Neural cell (in vitro differentiated cells): ENCODE measurements around the gene RNU11. TPM values are rescaled to one million over a fixed set of nuclear protein-coding genes. Genes with fewer than 3 reads are reported as not detected.

Source experiments
- H2AFZ ChIP-seq: fragments of 200-600, 300-800 bp; sonication (generic), shearing (Covaris generic); 2 replicates; pipeline ENCODE4 v1.6.0; 2014; ENCODE audit warnings: low read depth, mild to moderate bottlenecking, antibody characterized with exemption, low read length, moderate library complexity
- H3F3A ChIP-seq: fragments of 200-600 bp; shearing (Covaris generic); 2 replicates; pipeline ENCODE4 v1.6.1; 2016; ENCODE audit warnings: mild to moderate bottlenecking, moderate library complexity, mixed read lengths, antibody characterized with exemption, low read length; ENCODE audit not compliant: insufficient read depth, poor library complexity, severe bottlenecking
- H3K27ac ChIP-seq: fragments of 200-600, 300-800 bp; sonication (generic), shearing (Covaris generic); 2 replicates; pipeline ENCODE4 v1.5.1; 2014; ENCODE audit warnings: mild to moderate bottlenecking, low read length, moderate library complexity
- H3K27me3 ChIP-seq: fragments of 300-800, 200-600 bp; sonication (generic), shearing (Covaris generic); 2 replicates; pipeline ENCODE4 v1.6.0; 2014; ENCODE audit warnings: mild to moderate bottlenecking, low read depth, low read length, moderate library complexity; ENCODE audit not compliant: insufficient read depth
- H3K36me3 ChIP-seq: fragments of 300-800, 200-600 bp; sonication (generic), shearing (Covaris generic); 2 replicates; pipeline ENCODE4 v1.5.1; 2014; ENCODE audit warnings: mild to moderate bottlenecking, antibody characterized with exemption, low read length, moderate library complexity; ENCODE audit not compliant: insufficient read depth
- H3K4me2 ChIP-seq: fragments of 300-800, 200-600 bp; sonication (generic), shearing (Covaris generic); 2 replicates; pipeline ENCODE4 v1.6.0; 2014; ENCODE audit warnings: mild to moderate bottlenecking, low read length
- H3K4me3 ChIP-seq: fragments of 300-800, 200-600 bp; sonication (generic), shearing (Covaris generic); 2 replicates; pipeline ENCODE4 v1.5.1; 2014; ENCODE audit warnings: mild to moderate bottlenecking, low read length, moderate library complexity
- H3K79me2 ChIP-seq: fragments of 200-600 bp; shearing (Covaris generic); replicated peaks from 2 replicates; pipeline ENCODE4 v1.6.0; 2014; ENCODE audit warnings: mild to moderate bottlenecking, low read length, moderate library complexity; ENCODE audit not compliant: insufficient read depth
- H3K9ac ChIP-seq: fragments of 300-800, 200-600 bp; sonication (generic), shearing (Covaris generic); 2 replicates; pipeline ENCODE4 v1.6.1; 2016; ENCODE audit warnings: mild to moderate bottlenecking, low read length, mixed read lengths
- H3K9me2 ChIP-seq: fragments of 200-600 bp; shearing (Covaris generic); 2 replicates; pipeline ENCODE4 v1.6.1; 2016; ENCODE audit warnings: mild to moderate bottlenecking, low read length, mixed read lengths; ENCODE audit not compliant: insufficient read depth
- H3K9me3 ChIP-seq: fragments of 200-600, 300-800 bp; sonication (generic), shearing (Covaris generic); 2 replicates; pipeline ENCODE4 v1.6.1; 2016; ENCODE audit warnings: mild to moderate bottlenecking, mixed run types, low read length, moderate library complexity, mixed read lengths
- H4K20me1 ChIP-seq: fragments of 200-600 bp; shearing (Covaris generic); 2 replicates; pipeline ENCODE4 v1.6.1; 2016; ENCODE audit warnings: mild to moderate bottlenecking, mixed run types; ENCODE audit not compliant: insufficient read depth
- EP300 ChIP-seq: fragments of 450-650 bp; conservative IDR thresholded peaks from 2 replicates; pipeline ENCODE4 v1.6.1; 2014; ENCODE audit warnings: antibody characterized with exemption, mild to moderate bottlenecking, moderate library complexity; ENCODE audit not compliant: poor library complexity, severe bottlenecking
- EZH2 ChIP-seq: fragments of 200-600, 300-800 bp; shearing (Covaris generic), sonication (generic); IDR thresholded peaks from 2 replicates; pipeline ENCODE4 v1.6.1; 2014; ENCODE audit warnings: antibody characterized with exemption, low read length, borderline replicate concordance, mild to moderate bottlenecking; ENCODE audit not compliant: insufficient read depth, poor library complexity, severe bottlenecking
- MXI1 ChIP-seq: fragments of 450-650 bp; conservative IDR thresholded peaks from 2 replicates; pipeline ENCODE4 v1.6.1; 2014; ENCODE audit warnings: antibody characterized with exemption, mild to moderate bottlenecking; ENCODE audit not compliant: poor library complexity, severe bottlenecking
- POLR2AphosphoS5 ChIP-seq: IDR thresholded peaks from 2 replicates; pipeline ENCODE4 v1.6.1; 2012
- RAD21 ChIP-seq: fragments of 450-650 bp; conservative IDR thresholded peaks from 2 replicates; pipeline ENCODE4 v1.6.1; 2014; ENCODE audit warnings: antibody characterized with exemption, mild to moderate bottlenecking, moderate library complexity
- SMC3 ChIP-seq: fragments of 450-650 bp; conservative IDR thresholded peaks from 2 replicates; pipeline ENCODE4 v1.6.1; 2014; ENCODE audit warnings: antibody characterized with exemption, mild to moderate bottlenecking, moderate library complexity; ENCODE audit not compliant: poor library complexity
- TAF1 ChIP-seq: IDR thresholded peaks from 2 replicates; pipeline ENCODE4 v1.6.1; 2012; ENCODE audit warnings: low read depth
- polyA plus RNA-seq: library from polyadenylated mRNA; depleted of rRNA; stranded (reverse); fragments of >200 nt; gene quantifications from 2 replicates; pipeline ENCODE4 v1.2.3, GENCODE V29; 2014
- TF ChIP-seq, protein P1 (sequence below): IDR thresholded peaks from 2 replicates; pipeline ENCODE4 v1.6.1; 2012; ENCODE audit warnings: borderline replicate concordance
- TF ChIP-seq, protein P2 (sequence below): fragments of 450-650 bp; IDR thresholded peaks from 2 replicates; pipeline ENCODE4 v1.5.1; 2014; ENCODE audit warnings: antibody characterized with exemption, mild to moderate bottlenecking, moderate library complexity; ENCODE audit not compliant: poor library complexity, severe bottlenecking

The RNU11 gene
- polyA plus RNA-seq, 1 donor from 2014 or later, result not detected

- peak overlapping the region; percentile 84 for H3K9ac ChIP-seq
- no peaks in the 10 kb centered on the region for H3K27me3 ChIP-seq
- H3K27ac ChIP-seq, result peak overlapping the region; percentile 93
- no peaks in the 10 kb centered on the region for H3K9me2 ChIP-seq
- H3K9me3 ChIP-seq, result no peaks in the 10 kb centered on the region
- peak overlapping the region; percentile 81 for H3K4me2 ChIP-seq
- peak overlapping the region; percentile 92 for H2AFZ ChIP-seq
- H3K36me3 ChIP-seq, result no peaks in the 10 kb centered on the region
- H4K20me1 ChIP-seq, result no peaks in the 10 kb centered on the region
- H3K4me3 ChIP-seq, result peak overlapping the region; percentile 79
- TF ChIP-seq TAF1 (no peak), SMC3 (no peak), EZH2 (no peak), RAD21 (no peak), POLR2AphosphoS5 (no peak), EP300 (no peak), MXI1 (no peak)
- TF ChIP-seq, protein P1, sequence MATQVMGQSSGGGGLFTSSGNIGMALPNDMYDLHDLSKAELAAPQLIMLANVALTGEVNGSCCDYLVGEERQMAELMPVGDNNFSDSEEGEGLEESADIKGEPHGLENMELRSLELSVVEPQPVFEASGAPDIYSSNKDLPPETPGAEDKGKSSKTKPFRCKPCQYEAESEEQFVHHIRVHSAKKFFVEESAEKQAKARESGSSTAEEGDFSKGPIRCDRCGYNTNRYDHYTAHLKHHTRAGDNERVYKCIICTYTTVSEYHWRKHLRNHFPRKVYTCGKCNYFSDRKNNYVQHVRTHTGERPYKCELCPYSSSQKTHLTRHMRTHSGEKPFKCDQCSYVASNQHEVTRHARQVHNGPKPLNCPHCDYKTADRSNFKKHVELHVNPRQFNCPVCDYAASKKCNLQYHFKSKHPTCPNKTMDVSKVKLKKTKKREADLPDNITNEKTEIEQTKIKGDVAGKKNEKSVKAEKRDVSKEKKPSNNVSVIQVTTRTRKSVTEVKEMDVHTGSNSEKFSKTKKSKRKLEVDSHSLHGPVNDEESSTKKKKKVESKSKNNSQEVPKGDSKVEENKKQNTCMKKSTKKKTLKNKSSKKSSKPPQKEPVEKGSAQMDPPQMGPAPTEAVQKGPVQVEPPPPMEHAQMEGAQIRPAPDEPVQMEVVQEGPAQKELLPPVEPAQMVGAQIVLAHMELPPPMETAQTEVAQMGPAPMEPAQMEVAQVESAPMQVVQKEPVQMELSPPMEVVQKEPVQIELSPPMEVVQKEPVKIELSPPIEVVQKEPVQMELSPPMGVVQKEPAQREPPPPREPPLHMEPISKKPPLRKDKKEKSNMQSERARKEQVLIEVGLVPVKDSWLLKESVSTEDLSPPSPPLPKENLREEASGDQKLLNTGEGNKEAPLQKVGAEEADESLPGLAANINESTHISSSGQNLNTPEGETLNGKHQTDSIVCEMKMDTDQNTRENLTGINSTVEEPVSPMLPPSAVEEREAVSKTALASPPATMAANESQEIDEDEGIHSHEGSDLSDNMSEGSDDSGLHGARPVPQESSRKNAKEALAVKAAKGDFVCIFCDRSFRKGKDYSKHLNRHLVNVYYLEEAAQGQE, result no peak
- TF ChIP-seq, protein P2, sequence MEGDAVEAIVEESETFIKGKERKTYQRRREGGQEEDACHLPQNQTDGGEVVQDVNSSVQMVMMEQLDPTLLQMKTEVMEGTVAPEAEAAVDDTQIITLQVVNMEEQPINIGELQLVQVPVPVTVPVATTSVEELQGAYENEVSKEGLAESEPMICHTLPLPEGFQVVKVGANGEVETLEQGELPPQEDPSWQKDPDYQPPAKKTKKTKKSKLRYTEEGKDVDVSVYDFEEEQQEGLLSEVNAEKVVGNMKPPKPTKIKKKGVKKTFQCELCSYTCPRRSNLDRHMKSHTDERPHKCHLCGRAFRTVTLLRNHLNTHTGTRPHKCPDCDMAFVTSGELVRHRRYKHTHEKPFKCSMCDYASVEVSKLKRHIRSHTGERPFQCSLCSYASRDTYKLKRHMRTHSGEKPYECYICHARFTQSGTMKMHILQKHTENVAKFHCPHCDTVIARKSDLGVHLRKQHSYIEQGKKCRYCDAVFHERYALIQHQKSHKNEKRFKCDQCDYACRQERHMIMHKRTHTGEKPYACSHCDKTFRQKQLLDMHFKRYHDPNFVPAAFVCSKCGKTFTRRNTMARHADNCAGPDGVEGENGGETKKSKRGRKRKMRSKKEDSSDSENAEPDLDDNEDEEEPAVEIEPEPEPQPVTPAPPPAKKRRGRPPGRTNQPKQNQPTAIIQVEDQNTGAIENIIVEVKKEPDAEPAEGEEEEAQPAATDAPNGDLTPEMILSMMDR, result no peak
- peaks cover 8% of the 10 kb centered on the region for H3F3A ChIP-seq
- H3K79me2 ChIP-seq, result peaks cover 6% of the 10 kb centered on the region
Measured at GRCh38 chr1:28642056-28642846, 6.1 kb upstream of the RNU11 start.

DNA sequence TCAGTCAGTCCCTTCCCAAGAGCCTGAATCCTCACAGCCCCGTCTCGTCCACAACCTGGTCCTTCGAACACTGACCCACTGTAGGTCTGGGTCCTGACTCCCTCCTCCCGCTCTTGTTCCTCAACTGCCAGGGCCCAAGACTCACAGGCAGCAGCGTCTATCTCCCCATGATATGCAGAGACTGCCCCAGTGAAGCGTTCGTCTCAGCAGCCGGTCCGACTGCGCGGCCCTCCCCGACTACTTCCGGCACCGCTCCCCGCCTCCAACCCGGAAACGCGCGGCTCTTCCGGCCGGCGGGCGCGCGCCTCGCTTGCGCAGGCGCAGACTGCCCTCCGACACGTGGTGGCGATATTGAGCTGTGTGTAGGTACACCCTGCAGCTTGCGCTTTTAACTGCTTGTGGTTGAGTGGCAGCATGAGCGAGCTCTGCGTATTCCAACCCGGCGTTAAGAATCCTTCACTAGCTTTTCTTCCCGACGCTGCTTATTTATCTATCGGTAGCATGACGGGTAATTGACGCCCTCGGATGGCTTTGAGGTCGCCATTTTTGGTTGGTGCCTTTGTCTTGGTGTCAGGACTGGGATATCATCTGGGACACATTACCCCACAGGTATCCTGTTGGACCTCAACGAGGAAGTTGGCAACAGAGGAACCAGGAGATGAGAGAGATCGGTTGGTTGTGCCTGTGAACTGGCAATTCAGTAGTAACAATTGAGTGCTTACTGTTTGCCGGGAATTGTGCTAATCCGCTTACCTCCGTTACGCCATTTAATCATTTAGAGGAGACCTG, 5.4 kb upstream of the RNU11 start, which contains the start of gene TAF12:
TAF12 (minus strand) TSS at position 221 of the 789 bp plus-strand sequence. CDS start 20,986 bp downstream, outside the sequence.
- H4K20me1 ChIP-seq, result no peaks in the 10 kb centered on the region
- H3K4me2 ChIP-seq, result peak within 1 kb of the TSS; percentile 81
- H2AFZ ChIP-seq, result peak within 1 kb of the TSS; percentile 92
- peaks cover 6% of the 10 kb centered on the region for H3K79me2 ChIP-seq
- H3F3A ChIP-seq, result peaks cover 8% of the 10 kb centered on the region
- peak; percentile 92 for TF ChIP-seq MXI1
- TF ChIP-seq EP300, result peak; percentile 87
- peak; percentile 68 for TF ChIP-seq RAD21
- peak; percentile 95 for TF ChIP-seq POLR2AphosphoS5
- no peak for TF ChIP-seq EZH2
- TF ChIP-seq TAF1, result peak; percentile 91
- TF ChIP-seq, protein P1, result peak; percentile 88
- TF ChIP-seq, protein P2, result peak; percentile 69
- peak; percentile 57 for TF ChIP-seq SMC3
- H3K9ac ChIP-seq, result peak within 1 kb of the TSS; percentile 84
- H3K4me3 ChIP-seq, result peak within 1 kb of the TSS; percentile 79
- no peaks in the 10 kb centered on the region for H3K36me3 ChIP-seq
- peak within 1 kb of the TSS; percentile 93 for H3K27ac ChIP-seq
- no peaks in the 10 kb centered on the region for H3K9me2 ChIP-seq
- H3K9me3 ChIP-seq, result no peaks in the 10 kb centered on the region
- H3K27me3 ChIP-seq, result no peaks in the 10 kb centered on the region
